Esophagus squamous epithelium (tissue), 4 donors: Measurements from ENCODE around the gene TRABD2B.

ENCODE experiments used
- CTCF ChIP-seq, 6 experiments: fragments of 450-650 bp in 4 of 6; fragments of 200-600 bp in 2 of 6; sonication (generic) in 2 of 6; IDR thresholded peaks; one replicate each; pipeline ENCODE4 v1.5.1; 2016 to 2019; ENCODE audit warnings: antibody characterized with exemption in 6 of 6, mild to moderate bottlenecking in 4 of 6, moderate library complexity in 4 of 6
- POLR2A ChIP-seq, 4 donors: fragments of 450-650 bp; IDR thresholded peaks; one replicate each; pipeline ENCODE4 v1.6.1; 2017; ENCODE audit warnings: antibody characterized with exemption in 4 of 4, mild to moderate bottlenecking in 4 of 4, moderate library complexity in 3 of 4

GRCh38 chr1:47756006-47756405 lies 241.2 kb downstream of the TRABD2B start:
- TF ChIP-seq CTCF (IDR thresholded peaks at IDR 0.05) (no peak), POLR2A (IDR thresholded peaks at IDR 0.05) (no peak)
